ENCODE results near the gene CSNK1D. TPM values are rescaled to one million over a fixed set of nuclear protein-coding genes. Genes with fewer than 3 reads are reported as not detected.
A peak's percentile ranks its signal among the peaks of the same experiment; 100 is the strongest.

The CSNK1D gene
- total RNA-seq, 1 experiment from 2014 or later: 19.9 TPM

DNA sequence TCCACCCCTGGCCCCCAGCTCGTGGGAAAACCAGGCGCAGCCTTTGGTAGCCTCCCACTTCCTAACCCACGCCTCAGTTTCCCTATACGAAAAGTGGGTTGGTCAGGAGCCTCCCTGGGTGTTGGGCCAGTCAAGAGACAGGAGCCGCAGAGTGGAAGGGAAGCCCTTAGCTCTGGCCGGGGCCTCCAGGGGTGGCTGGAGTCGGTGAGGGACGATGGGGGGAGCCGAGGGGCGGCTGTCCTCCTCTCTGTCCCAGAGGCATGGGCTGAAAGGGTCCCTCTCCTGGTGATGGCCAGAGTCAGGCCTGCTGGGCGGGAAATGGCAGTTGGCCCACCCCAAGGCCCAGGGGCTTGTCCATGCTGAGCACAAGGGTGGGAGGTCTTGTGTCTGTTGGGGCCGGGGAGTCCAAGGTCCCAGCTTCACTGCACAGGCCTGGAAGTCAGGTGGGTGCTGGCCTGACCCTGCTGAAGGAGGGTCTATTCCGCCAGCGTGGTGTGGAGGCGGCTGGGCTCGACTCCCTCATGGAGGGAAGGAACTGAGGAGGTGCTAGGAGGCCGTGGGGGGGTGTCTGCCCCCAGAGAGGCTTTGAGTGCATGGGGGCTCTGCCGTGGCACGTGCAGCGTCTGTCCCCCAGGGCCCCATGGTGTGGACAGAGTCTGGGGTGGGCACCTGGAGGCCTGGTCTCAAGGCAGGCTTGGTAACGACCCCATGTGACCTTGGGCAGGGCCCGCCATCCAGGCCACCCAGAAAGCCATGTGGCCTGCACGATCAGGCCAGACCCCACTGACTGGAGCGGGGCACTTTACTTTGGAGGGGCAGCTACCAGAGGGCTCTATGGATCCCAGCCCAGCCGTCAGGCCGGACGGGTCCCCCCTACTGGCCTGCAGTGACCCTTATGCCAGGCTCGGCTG lies 43.5 kb downstream of the CSNK1D start:
- DNase-seq (ENCODE audit: low spot score): no peak

DNA sequence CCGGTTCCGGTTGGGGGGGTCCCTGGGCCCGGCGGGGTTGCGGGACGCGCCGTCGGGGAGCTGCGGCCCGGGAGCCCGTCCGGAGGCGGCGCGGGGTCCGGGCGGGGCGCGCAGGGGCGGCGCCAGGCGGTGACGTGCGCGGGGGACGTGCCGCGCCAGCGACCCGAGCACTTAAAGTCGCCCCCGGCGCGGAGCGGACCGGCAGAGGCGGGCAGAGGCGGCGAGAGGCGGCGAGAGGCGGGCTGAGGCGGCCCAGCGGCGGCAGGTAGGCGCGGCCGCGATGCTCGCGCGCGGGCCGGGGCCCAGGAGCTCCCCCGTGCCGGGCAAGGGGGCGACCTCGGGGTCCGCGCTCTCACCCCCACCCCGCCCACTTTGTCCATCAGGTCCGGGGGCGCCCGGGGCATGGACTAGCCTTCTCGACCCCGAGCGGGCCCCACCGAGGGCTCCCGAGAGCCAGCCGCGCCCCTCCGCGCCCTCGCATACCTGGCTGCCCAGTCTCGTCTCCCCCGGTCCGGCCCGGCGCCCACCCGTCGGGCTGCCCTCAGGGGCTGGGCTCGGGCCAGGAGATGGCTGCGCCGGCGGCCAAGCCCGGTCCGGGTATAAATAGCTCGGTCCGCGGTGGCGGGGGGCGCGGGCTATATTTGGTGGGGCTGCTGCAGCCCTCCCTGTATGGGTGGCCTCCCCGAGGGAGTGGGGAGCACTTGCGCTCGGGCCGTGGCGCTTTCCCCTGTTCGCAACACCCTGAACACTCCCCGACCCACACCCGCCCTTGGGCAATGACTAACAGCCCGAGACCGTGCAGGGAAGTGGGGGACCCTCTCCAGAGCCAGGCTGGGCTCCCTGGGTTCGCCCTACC lies 44.4 kb downstream of the CSNK1D start, which contains the start of gene SLC16A3:
TSS of gene SLC16A3 (plus strand) at position 201 of the 856 bp plus-strand sequence. CDS start 6,967 bp downstream, outside the sequence.
- no peak for DNase-seq (ENCODE audit: low spot score)

DNA sequence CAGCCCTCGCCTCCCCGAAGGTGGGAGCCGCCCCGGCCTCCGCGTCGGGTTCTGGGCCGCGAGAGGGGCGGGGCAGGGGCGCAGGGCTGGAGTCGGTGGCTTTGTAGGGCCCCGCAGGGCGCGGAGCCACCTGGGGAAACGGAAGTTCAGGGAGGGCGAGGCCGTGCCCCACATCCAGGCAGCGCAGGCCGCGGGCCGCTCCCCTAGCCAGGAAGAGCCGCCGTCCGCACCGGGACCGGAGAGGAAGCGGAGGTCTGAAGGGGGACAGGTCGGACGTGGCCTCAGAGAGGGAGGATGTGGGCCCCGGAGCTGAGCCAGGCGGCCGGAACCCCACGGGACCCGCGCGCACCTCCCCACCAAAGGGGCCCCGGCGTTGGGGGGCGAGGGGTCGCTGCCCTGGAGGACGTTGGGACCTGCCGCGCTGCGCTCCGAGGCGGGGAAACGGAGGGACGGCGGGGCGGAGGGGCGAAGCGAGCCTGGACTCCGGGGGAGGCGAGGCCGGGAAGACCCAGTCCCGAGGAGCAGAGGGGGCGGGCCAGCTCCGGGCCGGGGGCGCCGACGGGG lies 45.1 kb downstream of the CSNK1D start:
- no peak for DNase-seq (ENCODE audit: low spot score)

DNA sequence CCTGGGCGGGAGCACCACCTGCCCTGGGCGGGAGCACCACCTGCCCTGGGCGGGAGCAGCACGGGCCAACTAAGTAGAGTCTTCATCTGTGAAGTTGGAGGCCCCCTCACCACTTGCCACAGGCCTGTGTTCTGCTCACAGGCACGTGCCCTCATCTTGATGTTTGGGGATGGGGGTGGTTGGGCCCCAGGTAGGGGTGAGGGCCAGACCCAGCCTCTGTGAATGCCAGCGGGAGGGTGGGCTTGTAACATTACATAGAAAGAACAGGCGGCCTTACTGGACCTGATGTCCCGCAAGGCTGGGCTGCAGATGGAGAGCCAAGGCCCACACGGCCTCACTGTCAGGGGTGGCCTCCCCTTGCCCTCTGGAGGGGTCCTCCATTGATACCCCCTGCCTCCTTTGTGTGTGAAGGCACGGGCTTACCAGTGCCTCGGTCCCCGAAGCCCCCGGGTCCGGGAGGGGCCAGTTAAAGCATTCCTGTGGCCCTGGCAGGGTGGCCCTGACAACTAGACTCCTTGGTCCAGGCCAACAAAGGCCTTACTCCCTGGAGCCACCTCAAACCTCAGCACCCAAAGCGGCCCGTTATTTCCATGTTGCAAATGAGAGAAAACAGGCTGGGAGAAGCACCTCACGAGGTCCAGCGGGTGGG lies 45.7 kb downstream of the CSNK1D start:
- DNase-seq (ENCODE audit: low spot score): no peak

DNA sequence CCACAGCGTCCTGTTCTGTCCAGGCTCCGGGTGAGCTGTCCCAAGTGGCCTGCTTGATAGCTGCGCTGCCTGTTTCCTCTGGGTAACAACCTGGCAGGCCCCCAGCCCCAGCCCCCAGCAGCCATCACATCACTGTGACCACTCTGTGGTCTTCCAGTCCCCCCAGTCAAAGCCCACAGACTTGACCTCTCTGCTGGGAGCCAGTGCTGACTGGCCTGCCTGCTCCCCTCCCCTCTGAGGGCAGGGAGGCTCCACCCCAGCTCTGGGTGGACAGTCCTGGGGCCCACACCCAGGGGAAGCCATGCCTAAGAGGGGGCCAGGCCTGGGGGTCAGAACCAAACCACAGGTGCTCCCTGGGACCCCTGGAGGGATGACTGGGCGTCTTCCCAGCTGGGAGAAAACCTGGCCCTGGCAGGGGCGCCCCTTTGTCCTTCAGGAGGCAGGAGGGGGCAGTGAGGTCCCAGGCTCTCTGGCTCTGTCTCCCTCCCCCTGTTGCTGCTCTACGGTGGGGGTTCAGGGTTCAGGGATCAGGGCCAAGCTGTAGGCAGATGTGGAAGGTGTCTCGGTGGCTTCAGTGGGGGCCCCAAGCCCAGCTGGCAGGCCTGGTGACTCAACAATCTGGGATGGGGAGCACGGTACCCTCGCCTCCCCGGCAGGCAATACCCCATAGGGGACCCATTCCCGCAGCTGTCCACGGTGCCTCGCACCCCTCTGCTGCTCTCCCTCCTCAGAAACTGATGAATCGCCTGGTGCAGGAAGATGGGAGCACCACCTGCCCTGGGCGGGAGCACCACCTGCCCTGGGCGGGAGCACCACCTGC lies 46.5 kb downstream of the CSNK1D start:
- DNase-seq (ENCODE audit: low spot score): no peak

DNA sequence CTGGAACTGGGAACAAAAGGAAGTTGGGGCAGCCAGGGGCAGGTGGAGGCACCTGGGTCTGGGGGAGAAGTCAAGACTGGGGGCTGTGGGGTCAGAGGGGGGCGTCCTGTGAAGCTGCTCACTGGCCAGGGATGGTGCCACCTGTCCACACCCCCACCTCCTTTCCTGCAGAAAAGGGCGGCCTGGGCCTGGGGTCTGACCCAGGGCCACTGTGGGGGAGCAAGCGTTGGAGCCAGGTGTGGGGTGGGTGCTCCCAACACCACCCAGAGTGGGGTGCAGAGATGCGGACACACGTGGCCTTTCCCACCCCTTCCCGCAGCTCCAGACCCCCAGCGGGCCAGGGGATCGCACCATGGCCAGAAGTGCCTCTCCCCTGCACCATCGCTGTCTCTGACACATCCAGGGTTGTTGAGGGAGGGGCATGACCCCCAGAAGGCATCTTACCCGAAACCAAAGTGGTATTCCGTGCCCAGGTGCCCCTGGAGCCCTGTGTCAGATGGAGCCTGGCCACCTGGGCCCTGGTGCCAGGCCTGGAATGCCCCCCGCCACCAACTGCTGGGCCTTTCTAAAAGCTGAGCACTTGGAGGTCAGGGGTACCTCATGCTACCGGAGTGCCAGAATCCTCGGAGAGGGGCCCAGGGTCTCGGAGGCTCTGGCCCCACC lies 47.2 kb downstream of the CSNK1D start:
- no peak for DNase-seq (ENCODE audit: low spot score)

DNA sequence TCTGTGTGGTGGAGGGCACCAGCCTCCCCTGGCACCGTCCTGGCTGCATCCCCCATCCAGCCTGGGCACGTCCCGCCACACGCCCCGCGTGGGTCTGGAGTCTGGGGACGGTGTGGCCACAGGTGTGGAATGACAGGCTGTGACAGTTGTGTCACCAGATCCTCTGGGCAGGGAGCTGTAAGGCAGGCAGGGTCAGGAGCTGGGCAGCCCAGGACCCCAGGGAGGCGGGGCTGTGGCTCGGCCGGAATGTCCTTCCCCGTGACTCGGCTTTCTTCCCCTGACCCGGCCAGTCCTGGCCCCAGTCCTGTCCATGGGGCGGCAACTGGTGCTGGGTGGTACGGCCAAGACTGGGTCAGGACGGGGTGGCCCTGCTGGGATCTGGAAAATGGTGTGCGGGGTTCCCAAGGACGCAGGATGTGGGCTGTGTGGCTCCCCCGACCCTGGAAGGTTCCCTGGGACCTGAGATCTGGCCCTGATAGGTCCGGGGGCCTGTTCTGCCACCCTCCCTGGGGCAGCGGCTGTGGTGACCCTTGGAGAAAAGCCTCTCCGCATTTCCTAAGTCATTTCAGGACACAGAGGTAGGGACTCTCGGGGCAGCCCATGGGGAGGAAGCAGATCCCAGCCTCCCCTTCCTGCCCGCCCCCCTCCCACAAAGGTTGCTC lies 48.0 kb downstream of the CSNK1D start:
- no peak for DNase-seq (ENCODE audit: low spot score)

DNA sequence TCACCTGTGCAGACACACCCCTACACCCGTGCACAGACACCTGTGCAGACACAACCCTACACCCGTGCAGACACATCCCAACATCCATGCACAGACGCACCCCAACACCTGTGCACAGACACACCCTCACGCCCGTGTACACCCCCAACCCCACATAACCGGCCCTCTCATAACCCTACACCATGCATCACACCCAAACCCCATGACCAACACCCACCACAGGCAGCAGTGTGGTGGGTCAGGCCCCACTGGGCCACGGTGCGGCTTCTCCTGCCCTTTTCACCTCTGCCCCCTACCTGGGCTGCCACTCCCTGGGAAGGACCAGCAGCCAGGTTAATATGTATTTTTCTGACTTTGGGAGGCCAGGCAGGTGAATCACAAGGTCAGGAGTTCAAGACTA lies 48.8 kb downstream of the CSNK1D start:
- DNase-seq (ENCODE audit: low spot score): no peak

DNA sequence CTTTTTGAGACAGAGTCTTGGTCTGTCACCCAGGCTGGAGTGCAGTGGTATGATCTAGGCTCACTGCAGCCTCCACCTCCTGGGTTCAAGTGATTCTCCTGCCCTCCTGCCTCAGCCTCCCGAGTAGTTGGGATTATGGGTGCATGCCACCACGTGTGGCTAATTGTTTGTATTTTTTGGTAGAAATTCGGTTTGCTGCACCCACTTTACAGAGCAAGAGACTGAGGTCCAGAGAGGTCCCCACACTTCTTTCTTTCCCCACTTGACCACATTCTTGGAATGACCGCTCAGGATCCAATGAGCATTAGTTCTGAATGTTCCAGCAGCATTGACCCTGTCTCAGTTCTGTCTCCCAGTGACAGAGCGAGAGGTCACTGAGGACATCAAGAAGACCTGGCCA lies 50.0 kb downstream of the CSNK1D start:
- no peak for DNase-seq (ENCODE audit: low spot score)

DNA sequence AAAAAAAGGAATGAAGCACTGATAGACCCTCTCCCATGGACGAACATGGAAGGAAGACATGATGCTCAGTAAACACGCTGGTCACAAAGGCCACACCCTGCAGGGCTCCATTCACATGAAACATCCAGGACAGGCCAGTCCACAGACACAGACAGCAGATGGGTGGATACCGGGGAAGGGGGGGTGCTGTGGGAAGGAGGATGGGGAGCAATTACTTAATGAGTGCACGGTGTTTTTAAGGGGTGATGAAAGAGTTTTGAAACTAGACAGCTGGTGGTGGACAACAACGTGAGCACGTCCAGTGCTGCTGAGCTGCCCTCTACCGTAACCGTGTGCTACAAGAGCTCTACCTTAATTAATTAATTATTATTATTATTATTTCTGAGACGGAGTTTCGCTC lies 50.7 kb downstream of the CSNK1D start:
- DNase-seq (ENCODE audit: low spot score): no peak

DNA sequence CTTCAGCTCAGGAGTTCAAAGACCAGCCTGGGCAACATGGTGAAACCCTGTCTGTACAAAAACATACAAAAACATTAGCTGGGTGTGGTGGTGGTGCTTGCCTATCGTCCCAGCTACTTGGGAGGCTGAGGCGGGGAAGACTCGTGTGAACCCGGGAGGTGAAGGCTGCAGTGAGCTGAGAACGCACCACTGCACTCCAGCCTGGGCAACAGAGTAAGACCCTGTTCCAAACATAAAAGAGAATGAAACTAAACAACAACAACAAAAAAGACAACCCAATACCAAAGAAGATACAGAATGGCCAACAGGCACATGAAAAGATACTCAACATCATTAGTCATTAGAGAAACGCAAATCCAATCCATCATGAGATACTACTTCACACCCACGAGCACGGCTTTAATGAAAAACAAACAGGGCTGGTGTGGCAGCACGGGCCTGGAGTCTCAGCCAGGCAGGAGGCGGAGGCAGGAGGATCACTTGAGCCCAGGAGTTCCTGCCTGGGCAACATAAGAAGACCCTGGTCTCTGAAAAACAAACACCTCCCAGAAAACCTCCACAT lies 52.1 kb downstream of the CSNK1D start:
- no peak for DNase-seq (ENCODE audit: low spot score)

DNA sequence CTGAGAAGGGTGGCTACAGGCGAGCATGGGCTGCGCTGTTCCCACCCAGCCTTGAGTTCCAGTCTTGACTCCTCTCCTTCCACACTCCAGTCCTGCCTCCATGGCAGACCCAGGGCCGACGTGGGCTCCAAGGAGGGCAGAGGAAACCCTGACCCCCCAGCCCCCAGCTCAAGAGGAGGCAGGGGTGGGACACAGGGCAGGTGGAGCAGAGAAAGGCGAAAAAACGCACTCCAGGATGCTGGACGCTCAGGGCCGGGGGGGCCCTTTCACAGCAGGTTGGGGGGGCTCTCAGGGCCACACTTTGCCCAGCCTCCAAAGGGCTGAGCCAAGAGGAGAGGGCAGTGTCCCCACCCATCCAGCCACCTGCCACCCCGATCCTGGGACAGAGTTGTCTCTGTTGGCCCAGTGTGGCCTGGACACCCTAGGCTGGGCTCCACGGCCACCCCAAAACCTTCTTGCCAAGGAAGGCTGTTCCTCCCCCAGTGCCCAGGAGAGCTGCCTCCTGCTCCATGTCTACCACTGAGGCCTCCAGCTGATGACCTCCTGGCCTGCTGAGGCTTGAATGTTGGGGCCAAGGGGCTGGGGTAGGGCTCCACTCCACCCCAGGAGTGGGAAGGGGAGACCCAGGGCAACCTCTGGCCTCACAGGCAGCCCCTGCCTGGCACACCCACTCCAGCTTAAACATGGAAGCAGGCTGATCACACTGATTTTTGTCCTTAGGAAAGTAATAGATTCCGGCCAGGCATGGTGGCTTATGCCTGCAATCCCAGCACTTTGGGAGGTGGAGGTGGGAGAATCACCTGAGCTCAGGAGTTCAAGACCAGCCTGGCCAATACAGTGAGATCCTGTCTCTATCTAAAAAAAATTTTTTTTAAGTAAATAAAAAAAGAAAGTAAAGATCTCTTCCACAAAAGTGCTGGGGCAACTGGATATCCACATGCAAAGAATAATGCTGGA lies 53.5 kb downstream of the CSNK1D start:
- DNase-seq (ENCODE audit: low spot score): no peak

DNA sequence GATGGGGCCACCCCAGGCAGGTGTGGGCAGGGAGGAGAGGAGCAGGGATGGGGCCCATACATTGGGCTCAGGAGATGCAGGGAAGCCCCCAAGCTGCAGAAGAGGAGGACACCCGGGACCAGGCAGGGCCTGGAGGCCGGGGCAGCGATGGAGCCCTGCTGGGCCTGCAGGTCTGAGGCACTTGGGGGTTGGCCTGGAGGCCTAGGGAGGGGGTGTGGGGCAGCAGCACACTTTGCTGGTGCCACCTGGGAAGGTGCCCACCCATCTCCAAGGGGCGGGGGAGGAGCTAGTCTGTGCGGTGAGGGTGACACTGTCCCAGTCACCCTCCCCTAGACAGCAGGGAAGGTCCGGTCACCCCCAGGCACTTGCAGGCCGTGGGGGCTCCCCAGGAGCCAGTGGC lies 54.4 kb downstream of the CSNK1D start:
- no peak for DNase-seq (ENCODE audit: low spot score)

DNA sequence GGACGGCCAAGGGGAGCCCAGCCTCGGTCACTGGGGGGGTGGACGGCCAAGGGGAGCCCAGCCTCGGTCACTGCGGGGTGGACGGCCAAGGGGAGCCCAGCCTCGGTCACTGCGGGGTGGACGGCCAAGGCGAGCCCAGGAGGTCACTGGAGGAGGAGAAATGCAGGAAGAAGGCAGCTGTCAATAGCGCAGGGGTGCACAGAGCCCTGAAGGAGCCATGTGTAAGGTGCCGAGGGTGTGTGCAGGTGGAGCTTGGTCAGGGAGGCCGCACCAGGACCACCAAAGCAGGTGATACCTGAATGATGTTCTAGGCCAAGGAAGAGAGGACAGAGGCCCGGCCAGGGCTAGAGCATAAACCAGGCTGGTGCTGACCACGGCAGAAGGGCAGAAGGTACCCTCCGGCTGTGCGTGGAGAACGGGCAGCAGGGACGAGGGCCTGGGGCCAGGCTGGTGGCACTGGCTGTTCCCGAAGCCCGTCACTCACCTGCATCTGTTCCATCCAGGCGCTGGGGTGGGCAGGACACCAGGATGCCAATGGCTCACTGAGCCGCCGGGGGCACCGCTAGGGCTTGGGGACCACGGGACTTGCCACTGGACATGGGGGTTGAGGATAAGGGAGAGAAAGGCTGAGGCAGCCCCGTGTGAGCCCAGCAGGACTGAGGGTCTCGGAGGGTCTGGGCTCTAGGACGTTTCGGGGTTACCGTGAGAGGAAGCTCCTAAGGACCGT lies 55.0 kb downstream of the CSNK1D start:
- no peak for DNase-seq (ENCODE audit: low spot score)

DNA sequence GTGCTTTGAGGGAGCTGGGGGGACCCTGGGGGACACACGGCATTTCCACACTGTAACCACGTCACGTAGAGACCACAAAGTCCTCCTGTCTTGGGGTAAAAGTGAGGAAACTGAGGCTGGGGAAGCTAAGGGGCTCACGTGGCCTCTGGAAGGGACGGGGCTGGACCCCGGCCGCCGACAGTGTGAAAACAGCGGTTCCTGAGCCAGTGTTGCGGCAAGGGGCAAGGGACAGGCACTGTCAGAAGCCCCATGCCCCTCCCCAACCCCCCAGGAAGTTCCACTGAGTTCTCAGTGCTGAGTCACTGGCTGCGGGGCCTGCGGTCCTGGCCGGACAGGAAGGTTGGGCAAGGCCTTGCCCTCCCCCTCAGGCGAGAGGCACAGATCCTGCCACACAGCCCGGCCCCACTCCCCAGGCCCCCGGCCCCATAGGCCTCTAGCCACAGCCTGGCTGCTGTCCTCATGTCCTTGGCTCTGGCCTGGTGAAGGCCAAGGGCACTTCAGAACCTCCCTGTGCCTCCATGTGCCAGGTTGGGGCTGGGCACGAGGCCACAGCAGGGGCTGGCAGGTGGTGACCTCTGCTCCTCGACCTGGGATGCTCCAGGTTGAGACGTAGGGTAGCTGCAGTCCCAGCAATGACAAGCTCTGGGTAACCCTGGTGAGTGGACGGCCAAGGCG lies 55.8 kb downstream of the CSNK1D start:
- DNase-seq (ENCODE audit: low spot score): peak; percentile 95

DNA sequence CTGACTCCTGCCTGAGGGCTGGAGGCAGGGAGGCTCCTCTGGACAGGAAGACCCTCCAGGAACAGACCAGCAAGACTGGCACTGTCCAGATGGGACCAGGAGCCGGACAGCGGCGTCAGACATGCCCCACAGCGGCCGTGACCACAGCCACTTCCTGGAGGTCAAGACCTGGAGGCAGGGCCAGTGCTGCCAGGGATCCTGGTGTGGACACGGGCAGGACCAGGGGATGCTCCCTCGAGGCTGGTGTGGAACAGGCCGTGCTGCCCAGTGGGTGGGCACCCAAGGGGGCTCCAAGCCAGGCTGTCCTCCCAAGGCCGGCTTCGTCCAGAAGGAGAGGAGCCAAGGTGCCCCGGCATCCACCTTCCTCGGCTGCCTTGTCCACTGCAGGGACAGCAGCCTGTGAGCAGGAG lies 56.4 kb downstream of the CSNK1D start:
- peak; percentile 77 for DNase-seq (ENCODE audit: low spot score)

Data from A172 (cell line).